Panc1 (cell line): Measurements from ENCODE around the gene DTNB. TPM values are rescaled to one million over a fixed set of nuclear protein-coding genes. Genes with fewer than 3 reads are reported as not detected.

ENCODE experiments used
- ATAC-seq: fragments of 200-7000 bp; cut with Tn5 transposase; 2 replicates; pipeline ENCODE4 v1.9.1; 2020; ENCODE audit warnings: mild to moderate bottlenecking, moderate library complexity
- BruUV-seq: library from RNA; stranded (reverse); fragments of 400-500 nt; replicated peaks from 2 replicates; lab custom pipeline; 2021; lab: Mats Ljungman, UMichigan
- CTCF ChIA-PET: fragments of 300-600 bp; sonication (Branson Sonifier 250); formaldehyde crosslinking; loops from one replicate; lab custom pipeline; 2022; ENCODE audit warnings: antibody characterized with exemption; lab: Charles Lee
- POLR2A ChIA-PET: fragments of 300-600 bp; sonication (Branson Sonifier 250); formaldehyde crosslinking; loops from one replicate; lab custom pipeline; 2022; ENCODE audit warnings: antibody characterized with exemption; lab: Charles Lee
- DNase-seq: peaks from one replicate; pipeline ENCODE4 v3.0.0-alpha.2; 2010; ENCODE audit warnings: low read depth, low spot score
- H3K27ac ChIP-seq: 2 replicates; pipeline ENCODE4 v1.5.1; 2011; ENCODE audit warnings: mild to moderate bottlenecking, low read length, inconsistent platforms
- H3K27me3 ChIP-seq: fragments of 200-500 bp; sonication (Bioruptor generic); 2 replicates; pipeline ENCODE4 v1.6.0; 2014; ENCODE audit warnings: low read length, inconsistent platforms; ENCODE audit not compliant: control insufficient read depth, insufficient read depth
- H3K36me3 ChIP-seq: fragments of 200-500 bp; sonication (Bioruptor generic); 2 replicates; pipeline ENCODE4 v1.5.1; 2014; ENCODE audit warnings: inconsistent platforms, mild to moderate bottlenecking, low read length, moderate library complexity; ENCODE audit not compliant: control insufficient read depth, insufficient read depth
- H3K4me1 ChIP-seq: 2 replicates; pipeline ENCODE4 v1.5.1; 2011; ENCODE audit warnings: inconsistent platforms, mild to moderate bottlenecking, low read length, moderate library complexity; ENCODE audit not compliant: control insufficient read depth, insufficient read depth
- H3K4me3 ChIP-seq, 2 experiments: 2 replicates each; pipeline ENCODE4 v1.5.1; 2011 to 2012; ENCODE audit warnings: low read depth in 2 of 2, low read length in 2 of 2, mild to moderate bottlenecking in 2 of 2, inconsistent platforms in 1 of 2, moderate library complexity in 1 of 2
- H3K9me3 ChIP-seq: fragments of 200-500 bp; sonication (Bioruptor generic); 2 replicates; pipeline ENCODE4 v1.5.1; 2014; ENCODE audit warnings: low read depth, mild to moderate bottlenecking, inconsistent platforms, low read length, moderate library complexity; ENCODE audit not compliant: control insufficient read depth, insufficient read depth
- CTCF ChIP-seq: fragments of 450-650 bp; IDR thresholded peaks from 2 replicates; pipeline ENCODE4 v1.5.1; 2017; ENCODE audit warnings: mild to moderate bottlenecking
- POLR2AphosphoS5 ChIP-seq: IDR thresholded peaks from 2 replicates; pipeline ENCODE4 v1.6.1; 2012; ENCODE audit warnings: mild to moderate bottlenecking, low read depth, low read length, moderate library complexity
- REST ChIP-seq, 2 experiments: IDR thresholded peaks; 2 replicates each; pipeline ENCODE4 v1.6.1; 2011 to 2012; ENCODE audit warnings: low read depth in 2 of 2, control low read depth in 1 of 2, low read length in 1 of 2, mild to moderate bottlenecking in 1 of 2, moderate library complexity in 1 of 2; ENCODE audit not compliant: insufficient read depth in 1 of 2
- SIN3A ChIP-seq: IDR thresholded peaks from 2 replicates; pipeline ENCODE4 v1.6.1; 2012; ENCODE audit warnings: low read depth, mild to moderate bottlenecking, low read length, moderate library complexity, borderline replicate concordance; ENCODE audit not compliant: insufficient read depth
- TCF7L2 ChIP-seq: IDR thresholded peaks from 2 replicates; pipeline ENCODE4 v1.6.1; 2011; ENCODE audit warnings: mild to moderate bottlenecking, low read depth, low read length, inconsistent platforms
- in situ Hi-C: cut with HindIII; loops from 2 replicates; pipeline ENCODE4 v1.10.0; 2016; ENCODE audit warnings: low sequenced_read_pairs, low pct_unique_long_range_greater_than_20kb
- intact Hi-C: fragments of 100-400 bp; cut with micrococcal nuclease; formaldehyde crosslinking; loops from one replicate; pipeline ENCODE4 v1.10.0; 2022; ENCODE audit not compliant: unreplicated experiment
- total RNA-seq: library from RNA; stranded (reverse); gene quantifications from one replicate; pipeline ENCODE4 v1.2.1, GENCODE V29; 2021; ENCODE audit not compliant: unreplicated experiment

Gene DTNB
- total RNA-seq, 1 experiment from 2014 or later: 37.8 TPM

GRCh38 chr2:25369439-25369838 is 303.9 kb downstream of the DTNB start:
- no peaks in the 10 kb centered on the region for H3K4me1 ChIP-seq
- intact Hi-C loops: no loop called here
- DNase-seq (no peak), ATAC-seq (no peak)
- H3K9me3 ChIP-seq: no peaks in the 10 kb centered on the region
- no peak overlapping the region for H3K27ac ChIP-seq
- in situ Hi-C loops: no loop called here
- CTCF ChIA-PET: no interaction called here
- POLR2A ChIA-PET: no interaction called here
- no TSS peak for BruUV-seq
- TF ChIP-seq CTCF (no peak), TCF7L2 (no peak), REST (IDR thresholded peaks at IDR 0.05; ENCODE audit: insufficient read depth in 1 of 2, low read depth in 2 of 2, low read length in 1 of 2) (no peak), SIN3A (no peak), POLR2AphosphoS5 (no peak)
- H3K27me3 ChIP-seq: no peaks in the 10 kb centered on the region
- H3K4me3 ChIP-seq: no peak overlapping the region
- H3K36me3 ChIP-seq: no peaks in the 10 kb centered on the region

GRCh38 chr2:25368660-25369059 is 304.7 kb downstream of the DTNB start:
- Histone ChIP-seq H3K9me3 (no peaks in the 10 kb centered on the region), H3K27ac (no peak overlapping the region), H3K4me3 (no peak overlapping the region), H3K4me1 (no peaks in the 10 kb centered on the region), H3K36me3 (no peaks in the 10 kb centered on the region), H3K27me3 (no peaks in the 10 kb centered on the region)
- POLR2A ChIA-PET: no interaction called here
- DNase-seq (no peak), ATAC-seq (no peak)
- no peak for TF ChIP-seq REST (IDR thresholded peaks at IDR 0.05; ENCODE audit: insufficient read depth in 1 of 2, low read depth in 2 of 2, low read length in 1 of 2)
- TF ChIP-seq CTCF: no peak
- TF ChIP-seq POLR2AphosphoS5: no peak
- no peak for TF ChIP-seq SIN3A
- TF ChIP-seq TCF7L2: no peak
- BruUV-seq: no TSS peak
- intact Hi-C loops: no loop called here
- CTCF ChIA-PET: no interaction called here
- in situ Hi-C loops: no loop called here
